HG03064 (cell line): Measurements from ENCODE around the gene CNTN4.
"Not testable (repeated sequence)": the region's sequence is repeated elsewhere in the genome, so short reads cannot be mapped to it uniquely, and the experiment has no call there.

ENCODE experiments used
- ATAC-seq: cut with Tn5 transposase; IDR thresholded peaks from one replicate; pipeline ENCODE4 v1.9.1; 2021; ENCODE audit warnings: low read depth; ENCODE audit not compliant: unreplicated experiment

The CNTN4 gene

GRCh38 chr3:2765002-2765579, 666.4 kb downstream of the CNTN4 start:
- no peak for ATAC-seq

GRCh38 chr3:2770451-2770850, 671.8 kb downstream of the CNTN4 start:
- no peak for ATAC-seq

- no peak for ATAC-seq
These were observed 672.5 kb downstream of the CNTN4 start for GRCh38 chr3:2771193-2771592.

- ATAC-seq = no peak
These were observed 673.1 kb downstream of the CNTN4 start for GRCh38 chr3:2771741-2772140.

GRCh38 chr3:2772803-2773202, 674.1 kb downstream of the CNTN4 start:
- no peak for ATAC-seq

GRCh38 chr3:2774481-2775249, 676.0 kb downstream of the CNTN4 start:
- ATAC-seq = no peak

GRCh38 chr3:2783261-2783660, 684.6 kb downstream of the CNTN4 start:
- ATAC-seq = no peak

- ATAC-seq = no peak
These were observed 686.0 kb downstream of the CNTN4 start for GRCh38 chr3:2784627-2785026.

GRCh38 chr3:2790266-2790815, 691.7 kb downstream of the CNTN4 start:
- no peak for ATAC-seq

- no peak for ATAC-seq
These were observed 693.8 kb downstream of the CNTN4 start for GRCh38 chr3:2792432-2792831.

GRCh38 chr3:2793987-2794386, 695.3 kb downstream of the CNTN4 start:
- no peak for ATAC-seq

- no peak for ATAC-seq
These were observed 703.8 kb downstream of the CNTN4 start for GRCh38 chr3:2802429-2802828.

GRCh38 chr3:2807514-2807913, 708.8 kb downstream of the CNTN4 start:
- ATAC-seq = no peak

- no peak for ATAC-seq
These were observed 712.1 kb downstream of the CNTN4 start for GRCh38 chr3:2810723-2811122.

- no peak for ATAC-seq
These were observed 720.9 kb downstream of the CNTN4 start for GRCh38 chr3:2819571-2819970.

- ATAC-seq = not testable (repeated sequence)
These were observed 722.3 kb downstream of the CNTN4 start for GRCh38 chr3:2820982-2821381.

- no peak for ATAC-seq
These were observed 723.9 kb downstream of the CNTN4 start for GRCh38 chr3:2822611-2823010.

GRCh38 chr3:2823031-2823430, 724.4 kb downstream of the CNTN4 start:
- ATAC-seq = no peak

- ATAC-seq = no peak
These were observed 725.0 kb downstream of the CNTN4 start for GRCh38 chr3:2823437-2824211.

GRCh38 chr3:2826036-2826435, 727.4 kb downstream of the CNTN4 start:
- no peak for ATAC-seq

- no peak for ATAC-seq
These were observed 727.8 kb downstream of the CNTN4 start for GRCh38 chr3:2826453-2826852.
